Ovary (tissue), 9 donors: ENCODE results near the gene IL31. TPM values are rescaled to one million over a fixed set of nuclear protein-coding genes. Genes with fewer than 3 reads are reported as not detected.

Source experiments
- DNase-seq, 5 donors: peaks; one replicate each; pipeline ENCODE4 v3.0.0-alpha.2; 2019 to 2020
- H3K27ac ChIP-seq, 2 donors: fragments of 200-600 bp; one replicate each; pipeline versions ENCODE4 v1.5.1 to v1.8.0; 2019 to 2022
- H3K27me3 ChIP-seq: fragments of 200-600 bp; one replicate; pipeline ENCODE4 v1.8.0; 2022
- H3K36me3 ChIP-seq: fragments of 200-600 bp; sonication (generic); one replicate; pipeline ENCODE4 v1.5.1; 2019
- H3K4me1 ChIP-seq: one replicate; pipeline ENCODE4 v1.8.1; 2013; ENCODE audit warnings: mild to moderate bottlenecking, moderate library complexity; ENCODE audit not compliant: insufficient read depth
- H3K4me3 ChIP-seq: fragments of 200-600 bp; sonication (generic); one replicate; pipeline ENCODE4 v1.5.1; 2017
- H3K9me3 ChIP-seq, 2 donors: fragments of 200-600 bp in 1 of 2; sonication (generic) in 1 of 2; one replicate each; pipeline versions ENCODE4 v1.5.1 to v1.8.1; 2013 to 2019; ENCODE audit warnings: mild to moderate bottlenecking in 1 of 2, moderate library complexity in 1 of 2
- EP300 ChIP-seq: sonication (generic); formaldehyde crosslinking; IDR thresholded peaks from one replicate; pipeline ENCODE4 v1.6.1; 2017; ENCODE audit warnings: antibody characterized with exemption
- POLR2A ChIP-seq: fragments of 450-650 bp; IDR thresholded peaks from one replicate; pipeline ENCODE4 v1.6.1; 2017; ENCODE audit warnings: antibody characterized with exemption, mild to moderate bottlenecking, moderate library complexity
- WGBS, 3 donors: extraction: QIAGEN DNeasy Blood & Tissue Kit in 1 of 3; methylation state at CpG; one replicate each; pipeline versions ENCODE4 v1.1.5 to v1.1.7; 2013 to 2017; 5-methylcytosine and 5-hydroxymethylcytosine counted together
- intact Hi-C, 4 donors: fragments of 100-400 bp; cut with DNase I; formaldehyde crosslinking; loops; one replicate each; pipeline versions ENCODE4 v1.11.0 to v1.15.1; 2022 to 2023
- polyA plus RNA-seq, 2 donors: library from polyadenylated mRNA; stranded (reverse); fragments of 200-250 nt in 1 of 2; fragments of 350-450 nt in 1 of 2; fragmentation: Illumina TruSeq in 1 of 2; extraction: RNeasy Lipid Tissue Mini Kit (QIAGEN cat#74804) in 1 of 2; gene quantifications; one replicate each; pipeline ENCODE4 v1.2.3, GENCODE V29; 2013 to 2014
- total RNA-seq, 7 donors: library from RNA; depleted of rRNA in 2 of 7; stranded (reverse); fragments of >200 nt in 2 of 7; fragmentation: NEBNext Ultra II Directional in 3 of 7; extraction: Animal tissue kit (Norgen Biotek cat#: 25700) in 3 of 7; gene quantifications; one replicate each; pipeline versions ENCODE4 v1.1.0 to v1.2.4, GENCODE V29; 2016 to 2023
- TF ChIP-seq, protein P1 (sequence below), 3 donors: fragments of 450-650 bp in 2 of 3; fragments of 200-600 bp in 1 of 3; IDR thresholded peaks; one replicate each; pipeline versions ENCODE4 v1.5.1 to v1.8.0; 2016 to 2022; ENCODE audit warnings: antibody characterized with exemption in 3 of 3, mild to moderate bottlenecking in 1 of 3
- donor health status: DM: no; HTN: no; CAD: no; lungs with moderate emphysema.
- donor health status: DM: no; HTN: no; CAD: no.
- donor health status: Bipolar disorder and iron deficiency.
- donor health status: DM: yes; HTN: yes; CAD: no.
- donor health status: DM: no; HTN: no; CAD: no.
- donor health status: DM: yes; HTN: yes; CAD: no.

IL31 gene
- total and polyA plus RNA-seq, 9 donors, result not detected

DNA sequence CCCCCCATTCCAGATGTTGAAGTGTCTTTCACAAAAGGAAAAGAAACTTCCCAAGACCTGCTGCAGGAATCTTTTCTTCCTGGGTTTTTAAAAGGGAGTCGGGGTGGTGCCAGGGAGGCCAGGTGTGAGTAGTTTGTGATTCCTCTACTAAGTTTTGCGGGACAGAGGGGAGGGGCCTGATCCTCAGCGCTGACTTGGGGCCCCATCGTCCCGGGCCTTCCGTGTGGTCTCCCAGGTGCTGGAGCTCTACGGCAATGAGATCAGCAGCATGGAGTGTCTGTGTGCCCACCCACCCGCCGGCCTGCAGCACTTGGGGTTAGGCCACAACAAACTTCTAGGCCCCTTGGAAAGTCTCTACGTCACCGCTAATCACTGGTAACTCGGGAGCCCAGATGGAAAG lies 13.4 kb upstream of the IL31 start:
- no peaks in the 10 kb centered on the region for H3K9me3 ChIP-seq
- no peaks in the 10 kb centered on the region for H3K27me3 ChIP-seq
- H3K36me3 ChIP-seq, result no peaks in the 10 kb centered on the region
- WGBS, 3 donors, result 61 to 65% (median 62%) methylated on average over 12 of the region's 12 CpGs
- no peak overlapping the region for H3K4me3 ChIP-seq
- intact Hi-C loops, result no loop called here
- no peak for TF ChIP-seq POLR2A
- TF ChIP-seq EP300, result no peak
- TF ChIP-seq, protein P1, sequence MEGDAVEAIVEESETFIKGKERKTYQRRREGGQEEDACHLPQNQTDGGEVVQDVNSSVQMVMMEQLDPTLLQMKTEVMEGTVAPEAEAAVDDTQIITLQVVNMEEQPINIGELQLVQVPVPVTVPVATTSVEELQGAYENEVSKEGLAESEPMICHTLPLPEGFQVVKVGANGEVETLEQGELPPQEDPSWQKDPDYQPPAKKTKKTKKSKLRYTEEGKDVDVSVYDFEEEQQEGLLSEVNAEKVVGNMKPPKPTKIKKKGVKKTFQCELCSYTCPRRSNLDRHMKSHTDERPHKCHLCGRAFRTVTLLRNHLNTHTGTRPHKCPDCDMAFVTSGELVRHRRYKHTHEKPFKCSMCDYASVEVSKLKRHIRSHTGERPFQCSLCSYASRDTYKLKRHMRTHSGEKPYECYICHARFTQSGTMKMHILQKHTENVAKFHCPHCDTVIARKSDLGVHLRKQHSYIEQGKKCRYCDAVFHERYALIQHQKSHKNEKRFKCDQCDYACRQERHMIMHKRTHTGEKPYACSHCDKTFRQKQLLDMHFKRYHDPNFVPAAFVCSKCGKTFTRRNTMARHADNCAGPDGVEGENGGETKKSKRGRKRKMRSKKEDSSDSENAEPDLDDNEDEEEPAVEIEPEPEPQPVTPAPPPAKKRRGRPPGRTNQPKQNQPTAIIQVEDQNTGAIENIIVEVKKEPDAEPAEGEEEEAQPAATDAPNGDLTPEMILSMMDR (IDR thresholded peaks at IDR 0.05), result no peak
- no peak overlapping the region for H3K27ac ChIP-seq
- no peaks in the 10 kb centered on the region for H3K4me1 ChIP-seq
- no peak for DNase-seq

DNA sequence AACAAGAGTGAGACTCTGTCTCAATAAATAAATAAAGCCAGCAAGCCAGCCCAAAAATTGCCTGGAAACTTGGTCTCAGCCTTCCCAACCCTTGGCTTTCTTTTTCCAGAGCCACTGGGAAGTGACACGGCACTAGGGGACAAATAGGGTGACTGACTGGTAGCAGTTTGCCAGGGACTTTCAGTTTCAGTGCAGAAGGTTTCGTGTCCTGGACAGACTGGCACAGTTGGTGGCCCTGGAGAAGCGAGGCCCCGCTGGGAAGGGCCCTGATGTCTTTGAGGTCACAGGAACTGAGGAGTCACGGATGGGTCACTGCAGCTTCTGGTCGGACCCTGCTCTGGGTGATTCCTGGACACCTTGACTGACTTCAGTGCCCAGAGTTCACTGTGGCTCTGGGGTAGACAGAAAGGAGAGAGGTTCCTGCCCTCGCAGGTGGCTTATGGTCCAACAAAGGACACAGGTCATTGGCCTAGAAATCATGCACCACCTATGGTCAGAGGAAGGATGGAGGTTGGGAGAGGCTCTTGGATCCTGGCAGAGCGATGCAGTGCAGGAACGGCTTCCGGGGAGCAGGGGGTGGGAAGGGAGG lies 11.6 kb upstream of the IL31 start:
- TF ChIP-seq POLR2A, result no peak
- TF ChIP-seq, protein P1 (IDR thresholded peaks at IDR 0.05), result no peak
- no peak for TF ChIP-seq EP300
- no peak for DNase-seq
- H3K36me3 ChIP-seq, result no peaks in the 10 kb centered on the region
- H3K27ac ChIP-seq, result no peak overlapping the region
- no peaks in the 10 kb centered on the region for H3K4me1 ChIP-seq
- H3K27me3 ChIP-seq, result no peaks in the 10 kb centered on the region
- no peak overlapping the region for H3K4me3 ChIP-seq
- H3K9me3 ChIP-seq, result no peaks in the 10 kb centered on the region
- WGBS, 3 donors, result 89 to 90% (median 89%) methylated on average over 10 of the region's 10 CpGs
- intact Hi-C loops, result no loop called here

DNA sequence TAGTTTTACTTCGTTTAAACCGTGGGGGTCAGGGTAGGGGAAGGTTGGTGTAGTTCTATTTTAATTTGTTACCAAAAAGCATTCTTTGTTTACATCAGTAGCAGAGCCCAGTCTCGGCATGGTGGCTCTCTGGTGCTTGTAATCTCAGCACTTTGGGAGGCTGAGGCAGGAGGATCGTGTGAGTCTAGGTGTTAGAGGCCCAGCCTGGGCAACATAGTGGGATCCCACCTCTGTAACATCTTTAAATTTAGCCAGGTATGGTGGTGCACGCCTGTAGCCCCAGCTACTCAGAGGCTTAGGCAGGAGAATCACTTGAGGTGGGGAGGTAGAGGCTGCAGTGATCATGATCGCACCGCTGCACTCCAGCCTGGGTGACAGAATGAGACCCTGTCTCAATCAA lies 11.1 kb upstream of the IL31 start:
- no peak overlapping the region for H3K27ac ChIP-seq
- 90 to 93% (median 93%) methylated on average over 7 of the region's 7 CpGs for WGBS, 3 donors
- H3K9me3 ChIP-seq, result no peaks in the 10 kb centered on the region
- TF ChIP-seq POLR2A (no peak), EP300 (no peak)
- TF ChIP-seq, protein P1 (IDR thresholded peaks at IDR 0.05), result no peak
- H3K4me1 ChIP-seq, result no peaks in the 10 kb centered on the region
- no peak for DNase-seq
- intact Hi-C loops, result no loop called here
- H3K27me3 ChIP-seq, result no peaks in the 10 kb centered on the region
- no peaks in the 10 kb centered on the region for H3K36me3 ChIP-seq
- H3K4me3 ChIP-seq, result no peak overlapping the region

DNA sequence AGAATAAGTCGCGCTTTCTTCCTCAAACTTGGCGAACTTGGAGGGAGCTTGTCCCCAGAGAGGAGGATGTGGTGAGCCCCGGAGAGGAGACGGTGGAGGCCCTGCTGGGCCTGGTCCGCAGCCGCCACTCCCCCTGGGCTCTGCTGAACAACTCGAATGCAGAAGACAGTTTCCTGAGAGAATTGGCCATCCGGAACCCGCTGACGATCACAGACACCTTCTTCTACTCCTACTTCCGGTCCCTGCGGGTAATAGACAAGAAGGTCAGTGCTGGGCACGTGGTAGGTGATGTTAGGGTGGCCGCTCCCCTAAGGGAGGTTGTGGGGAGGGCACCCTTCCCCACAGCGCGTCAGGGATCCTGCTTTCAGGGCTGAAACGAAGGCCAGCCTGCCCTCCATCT lies 10.5 kb upstream of the IL31 start:
- Histone ChIP-seq H3K9me3 (no peaks in the 10 kb centered on the region), H3K36me3 (no peaks in the 10 kb centered on the region), H3K4me3 (no peak overlapping the region), H3K27me3 (no peaks in the 10 kb centered on the region), H3K27ac (no peak overlapping the region), H3K4me1 (no peaks in the 10 kb centered on the region)
- intact Hi-C loops, result no loop called here
- DNase-seq, result no peak
- TF ChIP-seq EP300 (no peak), POLR2A (no peak)
- TF ChIP-seq, protein P1 (IDR thresholded peaks at IDR 0.05), result no peak
- WGBS, 3 donors, result 89 to 91% (median 90%) methylated on average over 18 of the region's 18 CpGs
